ENCODE data around the gene CLEC4F. TPM values are rescaled to one million over a fixed set of nuclear protein-coding genes. Genes with fewer than 3 reads are reported as not detected.
A peak's percentile ranks its signal among the peaks of the same experiment; 100 is the strongest.

Gene CLEC4F
- total RNA-seq, 1 donor from 2014 or later, result not detected

DNA sequence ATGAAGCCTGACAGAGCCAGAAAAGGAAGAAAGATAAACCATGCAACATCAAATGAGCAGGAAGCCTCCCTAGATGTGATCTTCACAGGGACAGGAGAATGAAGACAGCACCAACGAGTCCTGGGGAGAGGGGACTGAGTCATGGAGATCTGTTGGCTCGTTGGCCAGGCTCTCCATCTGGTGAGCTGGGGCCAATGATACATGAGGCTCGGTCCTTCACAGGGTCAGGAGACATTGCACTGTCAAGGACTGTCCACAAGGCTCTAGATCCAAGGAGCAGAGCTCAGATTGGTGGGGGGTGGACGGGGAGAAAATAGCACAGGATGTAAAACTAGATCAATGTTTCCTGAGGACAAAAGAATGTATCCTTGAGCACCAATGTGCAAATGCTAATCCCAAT, 14.5 kb upstream of the CLEC4F start:
- Histone ChIP-seq H4K20me1 (ENCODE audit: insufficient read depth, low read length) (no peaks in the 10 kb centered on the region), H3K4me2 (ENCODE audit: low read length) (no peak overlapping the region), H3K9ac (ENCODE audit: low read length) (no peak overlapping the region), H2AFZ (ENCODE audit: low read depth, low read length) (no peak overlapping the region), H3K79me2 (ENCODE audit: insufficient read depth, low read length) (no peaks in the 10 kb centered on the region), H3K4me3 (ENCODE audit: insufficient read depth, low read depth, low read length) (no peak overlapping the region), H3K4me1 (ENCODE audit: insufficient read depth, low read length) (no peaks in the 10 kb centered on the region), H3K9me3 (ENCODE audit: insufficient read depth, low read depth, low read length) (peaks cover 2% of the 10 kb centered on the region), H3K27me3 (ENCODE audit: insufficient read depth, low read length) (peaks cover 9% of the 10 kb centered on the region), H3K27ac (ENCODE audit: low read depth, low read length) (no peak overlapping the region), H3K36me3 (ENCODE audit: insufficient read depth, low read length) (no peaks in the 10 kb centered on the region)
- TF ChIP-seq, protein P1, sequence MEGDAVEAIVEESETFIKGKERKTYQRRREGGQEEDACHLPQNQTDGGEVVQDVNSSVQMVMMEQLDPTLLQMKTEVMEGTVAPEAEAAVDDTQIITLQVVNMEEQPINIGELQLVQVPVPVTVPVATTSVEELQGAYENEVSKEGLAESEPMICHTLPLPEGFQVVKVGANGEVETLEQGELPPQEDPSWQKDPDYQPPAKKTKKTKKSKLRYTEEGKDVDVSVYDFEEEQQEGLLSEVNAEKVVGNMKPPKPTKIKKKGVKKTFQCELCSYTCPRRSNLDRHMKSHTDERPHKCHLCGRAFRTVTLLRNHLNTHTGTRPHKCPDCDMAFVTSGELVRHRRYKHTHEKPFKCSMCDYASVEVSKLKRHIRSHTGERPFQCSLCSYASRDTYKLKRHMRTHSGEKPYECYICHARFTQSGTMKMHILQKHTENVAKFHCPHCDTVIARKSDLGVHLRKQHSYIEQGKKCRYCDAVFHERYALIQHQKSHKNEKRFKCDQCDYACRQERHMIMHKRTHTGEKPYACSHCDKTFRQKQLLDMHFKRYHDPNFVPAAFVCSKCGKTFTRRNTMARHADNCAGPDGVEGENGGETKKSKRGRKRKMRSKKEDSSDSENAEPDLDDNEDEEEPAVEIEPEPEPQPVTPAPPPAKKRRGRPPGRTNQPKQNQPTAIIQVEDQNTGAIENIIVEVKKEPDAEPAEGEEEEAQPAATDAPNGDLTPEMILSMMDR (IDR thresholded peaks at IDR 0.05; ENCODE audit: insufficient read depth, low read depth, low read length), result no peak
- no peak for TF ChIP-seq EZH2 (IDR thresholded peaks at IDR 0.05; ENCODE audit: insufficient read depth, low read length)
- no peaks in the 10 kb centered on the region for H3K36me3 Mint-ChIP-seq (ENCODE audit: low read depth, unreplicated experiment)
- peaks cover 60% of the 10 kb centered on the region for H3K27me3 Mint-ChIP-seq (ENCODE audit: low read depth, unreplicated experiment)
- H3K4me3 Mint-ChIP-seq (ENCODE audit: unreplicated experiment), result no peak overlapping the region
- peaks cover 8% of the 10 kb centered on the region for H3K9me3 Mint-ChIP-seq (ENCODE audit: unreplicated experiment)
- no peak for DNase-seq (ENCODE audit: low read depth)
- no peaks in the 10 kb centered on the region for H3K4me1 Mint-ChIP-seq (ENCODE audit: low read depth, unreplicated experiment)
- no peak for FAIRE-seq
- peak overlapping the region; percentile 72 for H3K27ac Mint-ChIP-seq (ENCODE audit: unreplicated experiment)

DNA sequence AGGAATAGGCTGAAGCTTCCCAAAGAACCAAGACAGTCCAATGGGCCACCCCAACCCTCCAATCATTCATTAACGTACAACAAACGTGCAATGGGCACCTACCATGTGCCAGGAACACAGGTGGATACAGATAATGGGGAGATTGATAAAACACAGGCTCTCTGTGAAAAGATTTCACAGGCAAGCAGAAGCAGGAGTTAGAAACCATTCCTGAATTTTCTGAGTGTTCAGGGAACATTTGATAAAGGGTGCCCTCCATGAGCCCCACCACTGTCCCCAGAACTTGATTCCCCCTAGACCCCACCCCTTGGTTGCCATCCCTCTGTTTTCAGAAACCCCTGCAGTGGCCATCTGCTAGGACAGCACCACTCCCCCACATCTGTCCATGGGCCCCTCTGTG, 13.7 kb upstream of the CLEC4F start:
- Histone ChIP-seq H3K4me2 (ENCODE audit: low read length) (no peak overlapping the region), H3K79me2 (ENCODE audit: insufficient read depth, low read length) (no peaks in the 10 kb centered on the region), H3K4me1 (ENCODE audit: insufficient read depth, low read length) (no peaks in the 10 kb centered on the region), H2AFZ (ENCODE audit: low read depth, low read length) (no peak overlapping the region), H3K9ac (ENCODE audit: low read length) (no peak overlapping the region), H3K9me3 (ENCODE audit: insufficient read depth, low read depth, low read length) (peaks cover 2% of the 10 kb centered on the region), H3K36me3 (ENCODE audit: insufficient read depth, low read length) (no peaks in the 10 kb centered on the region), H4K20me1 (ENCODE audit: insufficient read depth, low read length) (no peaks in the 10 kb centered on the region), H3K4me3 (ENCODE audit: insufficient read depth, low read depth, low read length) (no peak overlapping the region), H3K27ac (ENCODE audit: low read depth, low read length) (no peak overlapping the region), H3K27me3 (ENCODE audit: insufficient read depth, low read length) (peaks cover 9% of the 10 kb centered on the region)
- FAIRE-seq (no peak), DNase-seq (ENCODE audit: low read depth) (no peak)
- TF ChIP-seq, protein P1 (IDR thresholded peaks at IDR 0.05; ENCODE audit: insufficient read depth, low read depth, low read length), result no peak
- TF ChIP-seq EZH2 (IDR thresholded peaks at IDR 0.05; ENCODE audit: insufficient read depth, low read length), result no peak
- Mint-ChIP-seq H3K4me3 (ENCODE audit: unreplicated experiment) (no peak overlapping the region), H3K4me1 (ENCODE audit: low read depth, unreplicated experiment) (no peaks in the 10 kb centered on the region), H3K27me3 (ENCODE audit: low read depth, unreplicated experiment) (peaks cover 62% of the 10 kb centered on the region), H3K9me3 (ENCODE audit: unreplicated experiment) (peaks cover 8% of the 10 kb centered on the region), H3K27ac (ENCODE audit: unreplicated experiment) (no peak overlapping the region), H3K36me3 (ENCODE audit: low read depth, unreplicated experiment) (no peaks in the 10 kb centered on the region)

DNA sequence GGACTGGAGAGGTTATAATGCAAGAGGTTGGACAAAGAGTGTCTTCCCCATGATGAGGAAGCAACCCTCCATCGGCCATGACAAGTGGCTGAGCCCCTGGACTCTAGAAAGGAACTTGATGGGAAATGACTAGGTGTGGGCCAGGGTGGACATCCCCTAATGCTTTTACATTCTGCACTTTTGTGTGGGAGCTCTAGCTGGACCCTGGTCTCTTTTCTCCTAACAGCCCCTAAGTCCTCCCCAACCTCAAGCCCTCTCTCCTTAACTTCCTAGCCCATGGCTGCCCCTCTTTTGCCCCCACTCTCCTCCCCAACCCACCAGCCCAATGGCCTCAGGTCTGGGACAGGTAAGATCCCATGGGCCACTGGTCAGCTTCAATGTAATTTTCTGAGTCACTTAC, 12.8 kb upstream of the CLEC4F start:
- no peaks in the 10 kb centered on the region for H3K4me1 ChIP-seq (ENCODE audit: insufficient read depth, low read length)
- H3K4me2 ChIP-seq (ENCODE audit: low read length), result no peak overlapping the region
- no peak overlapping the region for H3K4me3 ChIP-seq (ENCODE audit: insufficient read depth, low read depth, low read length)
- Mint-ChIP-seq H3K27ac (ENCODE audit: unreplicated experiment) (no peak overlapping the region), H3K36me3 (ENCODE audit: low read depth, unreplicated experiment) (no peaks in the 10 kb centered on the region), H3K27me3 (ENCODE audit: low read depth, unreplicated experiment) (peaks cover 60% of the 10 kb centered on the region), H3K4me3 (ENCODE audit: unreplicated experiment) (no peak overlapping the region), H3K9me3 (ENCODE audit: unreplicated experiment) (peaks cover 8% of the 10 kb centered on the region), H3K4me1 (ENCODE audit: low read depth, unreplicated experiment) (peaks cover 2% of the 10 kb centered on the region)
- peaks cover 9% of the 10 kb centered on the region for H3K27me3 ChIP-seq (ENCODE audit: insufficient read depth, low read length)
- no peaks in the 10 kb centered on the region for H3K79me2 ChIP-seq (ENCODE audit: insufficient read depth, low read length)
- no peaks in the 10 kb centered on the region for H4K20me1 ChIP-seq (ENCODE audit: insufficient read depth, low read length)
- no peak overlapping the region for H3K9ac ChIP-seq (ENCODE audit: low read length)
- no peaks in the 10 kb centered on the region for H3K36me3 ChIP-seq (ENCODE audit: insufficient read depth, low read length)
- H2AFZ ChIP-seq (ENCODE audit: low read depth, low read length), result no peak overlapping the region
- H3K9me3 ChIP-seq (ENCODE audit: insufficient read depth, low read depth, low read length), result peaks cover 2% of the 10 kb centered on the region
- DNase-seq (ENCODE audit: low read depth) (no peak), FAIRE-seq (no peak)
- H3K27ac ChIP-seq (ENCODE audit: low read depth, low read length), result no peak overlapping the region
- TF ChIP-seq, protein P1 (IDR thresholded peaks at IDR 0.05; ENCODE audit: insufficient read depth, low read depth, low read length), result no peak
- no peak for TF ChIP-seq EZH2 (IDR thresholded peaks at IDR 0.05; ENCODE audit: insufficient read depth, low read length)

Data from astrocyte (in vitro differentiated cells and primary cell).